Subcutaneous adipose tissue (tissue), 4 donors: Measurements from ENCODE around the gene ADAMTSL1. TPM values are rescaled to one million over a fixed set of nuclear protein-coding genes. Genes with fewer than 3 reads are reported as not detected.

Experiments
- total RNA-seq, 4 donors: library from RNA; depleted of rRNA; stranded (reverse); fragments of >200 nt; gene quantifications; one replicate each; pipeline ENCODE4 v1.1.0, GENCODE V29; 2016
- TF ChIP-seq, protein P1 (sequence below): fragments of 450-650 bp; IDR thresholded peaks from one replicate; pipeline ENCODE4 v1.5.1; 2016; ENCODE audit warnings: low read depth, mild to moderate bottlenecking, control low read depth, antibody characterized with exemption, moderate library complexity

ADAMTSL1 gene
- total RNA-seq, 4 donors from 2014 or later: 0.49 to 16.4 (median 10.5) TPM

DNA sequence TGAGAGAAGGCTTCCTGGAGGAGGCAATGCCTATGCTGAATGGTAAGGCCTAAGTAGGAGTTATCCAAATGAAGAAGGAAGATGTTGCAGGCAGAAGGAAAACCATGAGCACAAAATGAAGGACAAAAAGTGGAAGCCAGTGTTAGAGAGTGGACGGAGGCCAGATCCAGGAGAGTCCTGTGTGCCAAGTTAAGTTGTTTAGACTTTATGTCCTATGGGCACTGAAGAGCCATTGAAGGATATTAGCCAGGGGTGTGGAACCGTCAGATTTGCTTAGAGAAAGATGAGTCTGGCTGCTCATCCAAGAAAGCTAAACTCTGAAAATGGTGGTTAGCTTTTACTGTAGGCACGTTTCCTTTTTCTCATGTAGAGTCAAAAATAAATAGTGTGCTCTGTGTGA lies 254.7 kb downstream of the ADAMTSL1 start:
- TF ChIP-seq, protein P1, sequence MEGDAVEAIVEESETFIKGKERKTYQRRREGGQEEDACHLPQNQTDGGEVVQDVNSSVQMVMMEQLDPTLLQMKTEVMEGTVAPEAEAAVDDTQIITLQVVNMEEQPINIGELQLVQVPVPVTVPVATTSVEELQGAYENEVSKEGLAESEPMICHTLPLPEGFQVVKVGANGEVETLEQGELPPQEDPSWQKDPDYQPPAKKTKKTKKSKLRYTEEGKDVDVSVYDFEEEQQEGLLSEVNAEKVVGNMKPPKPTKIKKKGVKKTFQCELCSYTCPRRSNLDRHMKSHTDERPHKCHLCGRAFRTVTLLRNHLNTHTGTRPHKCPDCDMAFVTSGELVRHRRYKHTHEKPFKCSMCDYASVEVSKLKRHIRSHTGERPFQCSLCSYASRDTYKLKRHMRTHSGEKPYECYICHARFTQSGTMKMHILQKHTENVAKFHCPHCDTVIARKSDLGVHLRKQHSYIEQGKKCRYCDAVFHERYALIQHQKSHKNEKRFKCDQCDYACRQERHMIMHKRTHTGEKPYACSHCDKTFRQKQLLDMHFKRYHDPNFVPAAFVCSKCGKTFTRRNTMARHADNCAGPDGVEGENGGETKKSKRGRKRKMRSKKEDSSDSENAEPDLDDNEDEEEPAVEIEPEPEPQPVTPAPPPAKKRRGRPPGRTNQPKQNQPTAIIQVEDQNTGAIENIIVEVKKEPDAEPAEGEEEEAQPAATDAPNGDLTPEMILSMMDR: no peak

DNA sequence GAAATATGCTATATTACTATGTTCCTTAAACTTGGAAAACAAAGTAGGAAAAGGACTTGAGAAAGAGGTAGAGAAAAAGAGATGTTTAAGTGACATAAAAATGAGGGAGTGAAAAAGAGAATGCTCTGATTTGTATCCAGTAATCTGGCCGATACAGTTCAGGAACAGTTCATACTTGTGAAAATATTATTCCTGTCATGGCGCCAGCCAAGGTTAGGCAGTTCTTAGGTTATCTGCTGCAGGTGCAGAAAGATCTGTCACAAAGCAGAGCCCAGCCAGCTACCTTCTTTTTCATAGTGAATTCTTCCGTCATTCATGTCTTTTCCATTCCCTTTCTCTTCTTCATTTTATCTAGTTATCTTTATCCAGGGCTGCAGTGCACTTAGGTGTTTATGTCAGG lies 256.3 kb downstream of the ADAMTSL1 start:
- TF ChIP-seq, protein P1: no peak

DNA sequence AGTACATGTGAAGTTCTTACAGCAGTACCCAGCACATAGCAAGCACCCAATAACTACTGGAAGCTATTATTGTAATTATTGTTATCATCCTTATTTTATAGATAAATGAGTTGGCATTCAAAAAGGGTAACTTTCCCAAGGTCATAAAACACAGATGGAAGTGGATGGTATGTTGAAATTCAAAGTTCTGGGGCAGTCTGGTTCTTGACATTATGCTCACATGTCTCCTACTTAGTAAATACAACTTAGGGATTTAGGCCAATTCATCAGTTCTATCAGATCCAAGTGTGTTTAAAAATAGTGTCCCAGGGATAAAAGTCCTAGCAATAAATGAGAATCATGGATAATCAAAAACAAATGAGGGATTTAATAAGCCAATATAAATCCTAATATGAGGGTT lies 265.2 kb downstream of the ADAMTSL1 start:
- TF ChIP-seq, protein P1: no peak

DNA sequence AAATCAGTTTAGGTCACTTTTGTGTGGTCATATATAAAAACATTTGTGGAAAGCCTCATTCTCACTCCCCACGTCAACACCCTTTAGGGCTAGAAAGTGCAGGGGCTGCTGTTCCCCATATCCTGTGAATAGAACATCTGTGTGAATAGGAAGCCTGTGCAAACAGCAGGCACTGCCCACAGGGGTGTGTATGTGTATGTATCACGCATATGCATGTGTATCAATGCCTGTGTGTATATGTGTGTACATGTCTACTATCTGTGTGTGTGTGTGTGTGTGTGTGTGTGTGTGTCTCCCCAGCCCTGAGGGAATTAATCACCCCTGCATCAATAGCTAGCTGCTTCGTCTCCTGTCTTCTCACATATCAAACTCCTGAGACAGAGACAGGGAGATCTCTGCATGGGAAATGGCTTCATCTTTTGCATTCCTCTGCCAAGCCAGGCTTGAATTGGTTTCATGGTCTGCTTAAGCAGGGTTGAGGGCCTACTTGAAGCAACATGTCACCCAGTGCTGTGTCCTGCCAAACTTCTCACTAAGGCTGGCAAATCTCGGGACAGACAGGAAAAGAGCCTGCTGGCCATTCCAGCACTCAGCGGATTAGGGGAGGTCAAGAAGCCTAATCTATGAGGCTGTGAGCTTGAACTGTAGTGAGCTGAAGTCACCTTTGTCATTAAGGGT lies 265.8 kb downstream of the ADAMTSL1 start:
- TF ChIP-seq, protein P1: no peak

DNA sequence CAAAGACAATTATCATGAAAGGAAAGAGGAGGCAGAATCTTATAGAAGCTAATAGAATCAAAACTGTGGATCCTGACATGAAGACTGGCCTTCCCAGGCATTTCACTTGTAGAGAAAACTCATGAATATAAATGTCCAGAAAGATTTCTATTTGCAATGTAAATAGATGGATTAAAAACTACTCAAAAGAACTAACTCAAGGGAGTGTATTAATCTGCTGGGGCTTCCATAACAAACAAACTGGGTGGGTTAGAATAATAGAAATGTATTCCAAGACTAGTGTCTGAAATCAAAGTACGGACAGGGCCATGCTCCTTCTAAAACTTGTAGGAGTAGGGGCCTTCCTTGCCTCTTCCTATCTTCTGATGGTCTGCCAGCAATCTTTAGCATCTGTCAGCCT lies 267.4 kb downstream of the ADAMTSL1 start:
- TF ChIP-seq, protein P1: no peak

DNA sequence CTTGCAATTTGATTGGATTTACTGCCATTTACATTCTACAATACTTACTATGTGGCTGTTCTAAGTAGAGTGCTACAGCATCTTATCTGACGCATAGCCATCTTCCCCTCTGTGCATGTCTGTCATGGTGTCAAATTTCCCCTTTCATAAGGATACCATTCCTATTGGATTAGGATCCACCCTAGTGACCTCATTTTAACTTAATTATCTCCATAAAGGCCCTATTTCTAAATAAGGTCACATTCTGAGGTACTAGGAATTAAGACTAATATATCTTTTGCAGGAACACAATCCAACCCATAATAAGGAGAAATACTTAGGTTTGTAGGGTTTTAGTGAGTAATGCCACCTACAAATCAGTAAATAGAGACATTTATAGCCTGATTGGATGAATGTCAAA lies 268.0 kb downstream of the ADAMTSL1 start:
- TF ChIP-seq, protein P1: no peak

DNA sequence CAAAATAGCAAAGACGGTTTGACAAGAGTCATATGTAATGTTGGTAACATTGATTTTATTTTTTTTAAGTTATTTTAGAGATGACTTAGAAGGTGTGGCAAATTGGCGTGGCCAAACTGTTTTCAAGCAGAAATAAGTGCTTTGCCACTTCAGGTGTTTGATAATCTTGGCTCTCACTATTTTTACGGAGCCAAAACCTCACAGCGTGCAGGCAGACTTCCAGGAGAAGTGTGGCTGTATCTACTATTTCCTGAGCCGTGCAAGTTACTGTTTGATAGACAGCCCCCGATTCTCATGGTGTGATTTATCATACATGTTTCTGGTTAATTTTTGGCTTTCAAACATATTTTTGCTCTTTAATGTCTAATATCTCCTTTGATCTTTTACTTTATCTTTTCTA lies 269.5 kb downstream of the ADAMTSL1 start:
- TF ChIP-seq, protein P1: no peak
